ENCODE data around the gene DNAH2. TPM values are rescaled to one million over a fixed set of nuclear protein-coding genes. Genes with fewer than 3 reads are reported as not detected.

DNAH2 gene
- total and polyA plus RNA-seq, 2 of the 13 experiments (the other 11 are each of a cell fraction or from before 2014, with no cell fraction given): not detected

DNA sequence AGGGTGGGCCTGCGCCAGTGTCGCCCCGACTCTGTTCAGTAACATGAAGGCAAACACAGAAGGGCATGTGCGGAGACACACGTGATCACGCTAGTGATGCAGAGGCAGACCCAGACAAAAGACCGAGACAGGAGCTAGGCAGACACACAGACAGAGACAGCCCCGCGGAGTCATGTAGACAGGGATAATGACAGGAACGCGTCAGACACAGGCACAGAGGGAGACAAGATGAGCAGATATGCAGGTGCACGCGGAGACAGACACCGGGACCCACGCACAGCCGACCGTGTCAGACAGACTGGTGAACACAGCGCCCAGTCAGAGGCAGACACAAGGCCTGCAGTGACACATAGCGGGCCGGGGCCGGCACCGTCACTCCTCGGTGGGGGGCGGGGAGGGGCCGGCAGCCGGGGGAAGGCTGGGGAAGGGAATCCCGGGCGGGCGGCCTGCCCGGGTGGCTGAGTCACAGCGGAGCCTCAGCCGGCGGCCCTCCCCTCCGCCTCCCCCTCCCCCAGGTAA is 123.9 kb downstream of the DNAH2 start (continued):
- TF ChIP-seq RARA (CRISPR knock-in tag; IDR thresholded peaks at IDR 0.05) (peak; percentile 44; the same call in 1 of the 2 replicates), ZNF451 (CRISPR knock-in tag; IDR thresholded peaks at IDR 0.05) (0 out of 2 replicates have a peak, but pooled peaks have one; percentile 51), CEBPG (CRISPR knock-in tag; IDR thresholded peaks at IDR 0.05) (no peak), KLF12 (CRISPR knock-in tag; IDR thresholded peaks at IDR 0.05; ENCODE audit: borderline replicate concordance) (no peak), MATR3 (CRISPR knock-in tag; IDR thresholded peaks at IDR 0.05) (0 out of 2 replicates have a peak, but pooled peaks have one; percentile 32), HMG20B (CRISPR knock-in tag; conservative IDR thresholded peaks at IDR 0.05) (no peak), MEIS2 (CRISPR knock-in tag; IDR thresholded peaks at IDR 0.05) (0 out of 2 replicates have a peak, but pooled peaks have one; percentile 9), ZNF660 (CRISPR knock-in tag; IDR thresholded peaks at IDR 0.05; ENCODE audit: borderline replicate concordance, low read depth) (no peak), STAG1 (CRISPR knock-in tag; IDR thresholded peaks at IDR 0.05) (peak; percentile 42), TFAP4 (IDR thresholded peaks at IDR 0.05; ENCODE audit: borderline replicate concordance, low read depth) (no peak; the same call in 1 of the 2 replicates), NFE2L2 (IDR thresholded peaks at IDR 0.05; ENCODE audit: low read length) (no peak), ZNF383 (CRISPR knock-in tag; IDR thresholded peaks at IDR 0.05; ENCODE audit: borderline replicate concordance) (no peak), MTF1 (CRISPR knock-in tag; IDR thresholded peaks at IDR 0.05) (no peak), ZNF124 (CRISPR knock-in tag; IDR thresholded peaks at IDR 0.05) (no peak), MXI1 (IDR thresholded peaks at IDR 0.05; ENCODE audit: borderline replicate concordance, low read depth, low read length) (0 out of 3 replicates have a peak, but pooled peaks have one; percentile 69), ZNF784 (CRISPR knock-in tag; IDR thresholded peaks at IDR 0.05; ENCODE audit: borderline replicate concordance) (no peak; the same call in 1 of the 2 replicates), SSRP1 (CRISPR knock-in tag; IDR thresholded peaks at IDR 0.05) (peak; percentile 95), ZNF3 (CRISPR knock-in tag; IDR thresholded peaks at IDR 0.05) (no peak), ZNF281 (CRISPR knock-in tag; IDR thresholded peaks at IDR 0.05; ENCODE audit: borderline replicate concordance) (peak; percentile 36; the same call in 1 of the 2 replicates)
- TF ChIP-seq, protein P1, sequence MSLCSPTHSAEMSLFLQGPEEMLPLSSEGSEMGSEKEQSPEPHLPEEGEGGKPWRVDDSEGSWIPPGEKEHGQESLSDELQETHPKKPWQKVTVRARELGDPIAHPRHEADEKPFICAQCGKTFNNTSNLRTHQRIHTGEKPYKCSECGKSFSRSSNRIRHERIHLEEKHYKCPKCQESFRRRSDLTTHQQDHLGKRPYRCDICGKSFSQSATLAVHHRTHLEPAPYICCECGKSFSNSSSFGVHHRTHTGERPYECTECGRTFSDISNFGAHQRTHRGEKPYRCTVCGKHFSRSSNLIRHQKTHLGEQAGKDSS (CRISPR knock-in tag; IDR thresholded peaks at IDR 0.05; ENCODE audit: borderline replicate concordance, low read depth): no peak
- TF ChIP-seq, protein P2, sequence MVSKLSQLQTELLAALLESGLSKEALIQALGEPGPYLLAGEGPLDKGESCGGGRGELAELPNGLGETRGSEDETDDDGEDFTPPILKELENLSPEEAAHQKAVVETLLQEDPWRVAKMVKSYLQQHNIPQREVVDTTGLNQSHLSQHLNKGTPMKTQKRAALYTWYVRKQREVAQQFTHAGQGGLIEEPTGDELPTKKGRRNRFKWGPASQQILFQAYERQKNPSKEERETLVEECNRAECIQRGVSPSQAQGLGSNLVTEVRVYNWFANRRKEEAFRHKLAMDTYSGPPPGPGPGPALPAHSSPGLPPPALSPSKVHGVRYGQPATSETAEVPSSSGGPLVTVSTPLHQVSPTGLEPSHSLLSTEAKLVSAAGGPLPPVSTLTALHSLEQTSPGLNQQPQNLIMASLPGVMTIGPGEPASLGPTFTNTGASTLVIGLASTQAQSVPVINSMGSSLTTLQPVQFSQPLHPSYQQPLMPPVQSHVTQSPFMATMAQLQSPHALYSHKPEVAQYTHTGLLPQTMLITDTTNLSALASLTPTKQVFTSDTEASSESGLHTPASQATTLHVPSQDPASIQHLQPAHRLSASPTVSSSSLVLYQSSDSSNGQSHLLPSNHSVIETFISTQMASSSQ (IDR thresholded peaks at IDR 0.05; ENCODE audit: low read depth): no peak
- TF ChIP-seq, protein P2 (CRISPR knock-in tag; IDR thresholded peaks at IDR 0.05; ENCODE audit: borderline replicate concordance): 0 out of 2 replicates have a peak, but pooled peaks have one; percentile 20
